Mononuclear cell (primary cell): Measurements from ENCODE around the gene ASMTL. TPM values are rescaled to one million over a fixed set of nuclear protein-coding genes. Genes with fewer than 3 reads are reported as not detected.
A peak's percentile ranks its signal among the peaks of the same experiment; 100 is the strongest.

Experiments
- H3K27me3 ChIP-seq: 2 replicates; pipeline ENCODE4 v1.6.0; 2011; ENCODE audit warnings: low read length, control low read depth; ENCODE audit not compliant: insufficient read depth
- H3K4me1 ChIP-seq: 2 replicates; pipeline ENCODE4 v1.5.1; 2011; ENCODE audit warnings: mild to moderate bottlenecking, low read length, control low read depth; ENCODE audit not compliant: insufficient read depth
- H3K4me3 ChIP-seq: 2 replicates; pipeline ENCODE4 v1.5.1; 2011; ENCODE audit warnings: mild to moderate bottlenecking, low read length, moderate library complexity
- H3K9me3 ChIP-seq: 2 replicates; pipeline ENCODE4 v1.5.1; 2011; ENCODE audit warnings: low read depth, mild to moderate bottlenecking, control low read depth, low read length
- total RNA-seq: library from RNA; depleted of rRNA; stranded (reverse); fragments of >200 nt; gene quantifications from one replicate; pipeline ENCODE4 v1.2.3, GENCODE V29; 2012

The ASMTL gene
- total RNA-seq, 1 donor, result 12.7 TPM

DNA sequence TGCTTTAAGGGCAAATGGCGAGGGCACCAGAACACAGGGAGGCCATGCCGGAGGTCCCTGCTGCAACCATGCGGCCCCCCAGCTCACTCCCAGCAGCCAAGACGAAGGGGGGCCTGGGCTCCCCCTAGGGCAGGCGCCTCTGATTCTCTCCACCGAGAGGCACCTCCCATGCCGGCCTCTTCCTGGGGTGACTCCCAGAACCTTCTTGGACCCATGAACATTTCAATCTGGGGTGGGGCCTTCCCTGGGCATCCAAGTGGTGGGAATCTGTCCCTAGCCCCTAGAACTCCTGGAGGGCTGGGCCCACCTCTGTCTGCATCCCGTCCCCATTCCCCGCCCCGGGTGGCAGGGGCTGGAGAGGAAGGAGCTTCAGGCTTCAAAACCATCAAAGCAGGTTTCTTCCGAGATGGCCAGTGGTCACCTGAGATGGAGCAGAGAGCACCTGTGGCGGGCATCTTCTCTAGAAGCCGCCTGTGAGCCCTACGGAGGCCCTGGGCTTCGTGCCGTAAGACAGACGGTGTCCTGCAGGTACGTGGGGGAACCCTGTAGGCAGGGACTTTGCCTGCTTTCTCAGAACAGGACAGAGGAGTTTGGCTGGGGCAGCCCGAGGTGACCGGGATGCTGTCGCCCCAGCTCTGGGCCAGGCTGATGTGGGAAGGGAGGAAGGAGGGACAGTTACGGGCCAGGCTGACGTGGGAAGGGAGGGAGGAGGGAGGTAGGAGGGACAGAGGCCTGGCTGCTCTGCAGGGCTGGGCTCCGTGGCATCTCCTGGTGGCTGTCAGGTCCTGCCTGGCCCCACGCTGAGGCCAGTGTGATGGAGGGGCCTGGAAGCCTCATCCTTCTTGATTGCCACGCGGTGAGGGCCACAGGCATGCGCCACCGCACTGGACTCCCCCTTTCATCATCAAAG, 54.0 kb downstream of the ASMTL start:
- Histone ChIP-seq H3K9me3 (no peaks in the 10 kb centered on the region), H3K4me1 (no peaks in the 10 kb centered on the region), H3K4me3 (no peak overlapping the region), H3K27me3 (no peaks in the 10 kb centered on the region)

DNA sequence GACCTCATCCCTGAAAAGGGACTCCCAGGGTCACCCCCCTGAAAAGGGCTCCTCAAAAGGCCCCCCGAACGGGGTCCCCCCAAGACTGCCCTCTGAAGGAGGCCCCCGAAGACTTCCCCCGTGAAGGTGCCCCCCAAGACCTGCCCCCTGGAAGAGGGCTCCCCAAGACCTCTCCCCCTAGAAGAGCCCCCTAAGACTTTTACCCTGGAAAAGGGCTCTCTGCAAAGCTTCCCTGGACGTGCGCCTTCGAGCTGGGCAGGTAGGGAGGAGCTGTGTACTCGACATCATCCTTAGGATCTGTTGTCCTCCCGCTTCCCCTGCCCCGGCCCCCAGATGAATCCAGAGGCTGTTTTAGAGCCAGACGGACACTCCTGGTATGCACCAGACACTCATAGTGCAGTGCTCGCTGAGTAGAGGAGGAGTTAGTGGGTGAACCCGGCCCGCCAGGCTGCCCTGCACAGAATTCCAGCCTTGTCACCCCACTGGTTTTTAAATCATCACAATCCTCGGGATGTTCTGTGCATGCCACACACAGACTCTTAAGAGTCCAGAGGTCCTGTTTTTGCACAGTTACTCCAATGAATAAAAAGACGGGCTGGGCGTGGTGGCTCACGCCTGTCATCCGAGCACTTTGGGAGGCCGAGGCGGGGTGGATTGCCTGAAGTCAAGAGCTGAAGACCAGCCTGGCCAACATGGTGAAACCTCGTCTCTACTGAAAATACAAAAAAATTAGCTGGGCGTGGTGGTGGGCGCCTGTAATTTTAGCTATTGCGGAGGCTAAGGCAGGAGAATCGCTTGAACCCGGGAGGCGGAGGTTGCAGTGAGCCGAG, 55.1 kb downstream of the ASMTL start:
- Histone ChIP-seq H3K4me1 (peaks cover 7% of the 10 kb centered on the region), H3K27me3 (no peaks in the 10 kb centered on the region), H3K9me3 (no peaks in the 10 kb centered on the region), H3K4me3 (no peak overlapping the region)

DNA sequence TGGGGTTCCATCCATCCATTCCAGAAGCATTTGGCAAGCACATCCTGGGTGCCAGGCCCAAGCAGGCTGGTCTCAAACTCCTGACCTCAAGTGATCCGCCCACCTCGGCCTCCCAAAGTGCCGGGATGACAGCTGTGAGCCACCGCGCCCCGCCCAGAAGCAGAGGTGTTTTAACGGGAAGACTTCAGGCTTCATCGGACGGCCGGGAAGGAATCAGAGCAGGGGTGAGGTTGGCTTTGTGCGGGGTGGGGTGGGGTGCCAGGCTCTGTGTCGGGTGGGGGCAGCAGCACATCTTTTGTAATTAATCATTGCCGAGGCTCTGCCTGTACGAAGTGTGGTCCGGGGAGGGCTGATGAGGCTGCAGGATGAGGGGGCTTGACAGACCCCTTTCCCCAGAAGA, 55.7 kb downstream of the ASMTL start:
- H3K4me1 ChIP-seq, result peaks cover 7% of the 10 kb centered on the region

DNA sequence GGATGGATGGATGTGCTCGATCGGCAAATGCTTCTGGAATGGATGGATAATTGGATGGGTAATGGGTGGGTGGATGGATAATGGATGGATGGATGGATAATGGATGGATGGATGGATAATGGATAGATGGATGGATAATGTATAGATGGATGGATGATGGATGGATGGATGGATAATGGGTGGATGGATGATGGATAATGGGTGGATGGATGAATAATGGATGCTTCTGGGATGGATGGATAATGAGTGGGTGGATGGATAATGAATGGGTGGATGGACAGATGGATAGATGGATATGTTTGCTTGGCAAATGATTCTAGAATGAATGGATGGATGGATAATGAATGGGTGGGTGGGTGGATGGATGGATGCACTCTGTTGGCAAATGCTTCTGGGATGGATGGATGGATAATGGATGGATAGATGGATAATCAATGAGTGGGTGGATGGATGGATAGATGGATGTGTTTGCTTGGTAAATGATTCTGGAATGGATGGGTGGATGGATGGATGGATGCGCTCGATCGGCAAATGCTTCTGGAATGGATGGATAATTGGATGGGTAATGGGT, 57.0 kb downstream of the ASMTL start:
- Histone ChIP-seq H3K4me1 (peaks cover 14% of the 10 kb centered on the region), H3K27me3 (no peaks in the 10 kb centered on the region), H3K4me3 (no peak overlapping the region), H3K9me3 (no peaks in the 10 kb centered on the region)

More for the DNA sequence above, 55.7 kb downstream of the ASMTL start:
- Histone ChIP-seq H3K27me3 (no peaks in the 10 kb centered on the region), H3K4me3 (no peak overlapping the region), H3K9me3 (no peaks in the 10 kb centered on the region)

DNA sequence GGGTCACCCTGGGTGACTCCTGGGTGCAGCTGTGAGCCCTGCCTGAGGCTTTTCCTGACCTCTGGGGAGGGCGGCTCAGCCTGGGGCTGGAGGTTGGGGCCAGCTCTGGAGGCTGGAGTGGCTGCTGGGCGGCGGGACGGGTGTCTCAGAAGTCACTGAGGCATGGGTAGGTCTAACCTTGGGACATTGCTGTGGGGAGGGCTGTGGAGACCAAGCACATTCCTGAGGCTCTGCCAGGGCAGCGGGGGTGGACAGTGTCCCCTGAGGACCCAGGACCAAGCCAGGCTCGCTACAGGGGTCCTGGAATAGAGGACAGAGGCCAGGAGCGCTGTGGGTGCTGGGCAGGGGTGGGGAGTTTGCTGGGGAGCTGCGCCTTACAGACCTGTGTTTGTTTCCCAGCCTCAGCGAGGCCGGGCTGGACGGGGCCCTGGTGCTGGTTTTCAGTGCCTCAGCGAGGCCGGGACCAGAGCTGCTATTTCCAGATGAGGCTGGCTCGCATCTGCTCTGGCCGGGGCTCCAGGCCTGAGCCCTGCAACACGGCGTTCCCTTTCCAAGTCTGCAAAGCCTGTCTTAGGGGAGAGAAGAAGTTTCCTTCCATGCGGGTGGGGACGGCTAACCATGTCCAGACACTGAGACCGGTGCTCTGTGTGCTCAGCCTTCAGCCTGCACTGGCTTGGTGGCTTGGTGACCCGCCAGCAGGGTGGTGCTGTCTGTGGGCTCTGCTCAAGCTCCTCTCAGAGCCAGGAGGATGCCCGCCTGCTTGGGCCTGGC, 57.8 kb downstream of the ASMTL start:
- no peaks in the 10 kb centered on the region for H3K9me3 ChIP-seq
- peaks cover 22% of the 10 kb centered on the region for H3K4me1 ChIP-seq
- no peaks in the 10 kb centered on the region for H3K27me3 ChIP-seq
- no peak overlapping the region for H3K4me3 ChIP-seq

DNA sequence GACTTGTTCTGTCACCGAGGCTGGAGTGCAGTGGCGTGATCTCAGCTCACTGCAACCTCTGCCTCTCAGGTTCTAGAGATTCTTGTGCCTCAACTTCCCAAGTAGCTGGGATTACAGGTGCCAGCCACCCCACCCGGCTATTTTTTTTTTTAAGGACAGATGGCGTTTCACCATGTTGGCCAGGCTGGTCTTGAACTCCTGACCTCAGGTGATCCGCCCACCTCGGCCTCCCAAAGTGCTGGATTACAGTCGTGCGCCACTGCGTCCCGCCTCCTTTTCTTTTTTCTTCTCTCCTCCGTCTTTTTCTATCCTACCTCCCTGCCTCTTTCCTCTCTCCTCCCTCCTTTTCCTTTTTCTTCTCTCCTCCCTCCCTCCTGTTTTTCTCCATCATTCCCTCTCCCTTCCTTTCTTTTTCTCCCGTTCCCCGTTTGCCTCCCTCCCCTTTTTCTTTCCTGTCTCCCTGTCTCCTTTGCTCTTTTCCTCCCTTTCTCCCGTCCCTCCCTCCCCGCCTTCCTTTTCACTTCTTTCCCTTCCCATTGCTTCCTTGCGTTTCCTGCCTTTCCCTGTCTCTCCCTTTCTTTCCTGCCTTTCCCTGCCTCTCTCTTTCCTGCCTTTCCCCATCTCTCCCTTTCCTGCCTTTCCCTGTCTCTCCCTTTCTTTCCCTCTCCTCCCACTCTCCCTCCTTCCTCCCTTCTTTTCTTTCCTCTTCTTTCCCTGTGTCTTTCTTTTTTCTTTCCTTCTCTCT, 58.7 kb downstream of the ASMTL start:
- H3K9me3 ChIP-seq, result no peaks in the 10 kb centered on the region
- no peaks in the 10 kb centered on the region for H3K27me3 ChIP-seq
- H3K4me3 ChIP-seq, result no peak overlapping the region

DNA sequence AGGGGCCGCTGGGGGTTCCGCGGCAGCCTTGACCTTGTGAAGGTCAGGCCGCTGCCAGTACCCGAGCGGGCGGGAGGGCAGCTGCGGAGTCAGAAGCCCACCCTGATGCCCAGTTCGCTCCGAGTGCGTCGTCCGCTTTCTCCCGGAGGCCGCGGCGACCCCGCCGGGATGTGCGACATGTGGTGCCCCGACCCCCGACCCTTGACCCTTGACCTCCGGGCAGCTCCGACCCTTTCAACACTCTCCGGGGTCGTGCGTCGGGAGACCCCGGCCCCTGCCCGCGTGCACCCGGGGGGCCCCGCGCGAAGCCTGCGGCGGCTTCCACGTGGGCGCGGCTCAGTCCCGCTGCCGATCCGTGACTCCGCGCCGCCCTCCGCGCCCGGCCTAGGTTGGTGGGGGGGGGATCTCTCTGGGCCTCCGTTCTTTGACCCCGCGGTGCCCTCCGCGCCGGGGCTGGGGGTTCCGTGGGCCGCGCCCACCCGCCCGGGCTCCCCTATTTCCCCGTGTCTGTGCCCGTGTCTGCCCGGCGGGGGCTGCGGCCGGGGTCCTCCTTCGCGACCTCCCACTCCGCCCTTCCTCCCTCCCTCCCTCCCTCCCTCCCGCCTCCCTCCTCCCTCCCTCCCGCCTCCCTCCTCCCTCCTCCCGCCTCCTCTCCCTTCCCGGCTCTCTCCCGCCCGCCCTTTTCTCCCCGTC, 60.2 kb downstream of the ASMTL start:
- Histone ChIP-seq H3K4me1 (peaks cover 41% of the 10 kb centered on the region), H3K27me3 (no peaks in the 10 kb centered on the region), H3K9me3 (no peaks in the 10 kb centered on the region), H3K4me3 (peak overlapping the region; percentile 98)

More for the DNA sequence above, 58.7 kb downstream of the ASMTL start:
- H3K4me1 ChIP-seq, result peaks cover 29% of the 10 kb centered on the region

DNA sequence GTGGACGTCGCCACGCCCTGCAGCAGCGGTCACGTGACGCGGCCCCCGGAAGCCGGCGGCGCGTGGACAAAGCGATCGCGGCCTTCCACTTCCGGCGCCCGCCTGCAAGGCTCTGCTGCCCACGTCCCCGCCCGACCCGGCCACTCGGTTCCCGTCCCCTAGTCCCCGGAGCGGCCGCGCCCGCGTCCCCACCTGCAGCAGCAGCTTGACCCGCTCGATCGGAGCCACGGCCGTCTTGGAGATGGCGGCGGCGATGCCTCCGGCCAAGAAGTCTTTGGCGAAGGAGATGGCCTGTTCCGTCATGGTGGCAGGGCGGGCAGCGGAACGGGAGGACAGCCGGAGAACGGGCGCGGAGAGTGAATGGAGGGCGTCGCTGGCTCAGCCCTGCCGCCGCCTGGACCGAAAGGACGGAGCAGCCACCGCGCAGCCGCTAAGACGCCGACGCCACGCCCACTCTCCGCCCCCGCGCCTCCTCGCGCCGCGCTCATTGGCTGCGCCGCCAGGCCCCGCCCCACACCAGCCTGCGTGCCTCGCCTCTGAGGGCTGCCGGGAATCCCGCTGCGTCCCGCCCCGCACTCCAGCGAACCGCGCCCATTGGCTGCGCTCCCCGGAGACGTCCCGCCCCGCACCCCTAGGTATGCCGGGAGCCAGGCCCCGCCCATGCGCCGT, 60.9 kb downstream of the ASMTL start, which contains the start of gene SLC25A6:
Gene SLC25A6 (minus strand): TSS at position 407 of the 669 bp plus-strand sequence. CDS start 104 bp downstream, at position 303.
- H3K4me3 ChIP-seq, result peak within 1 kb of the TSS; percentile 98
- no peaks in the 10 kb centered on the region for H3K27me3 ChIP-seq
- no peaks in the 10 kb centered on the region for H3K9me3 ChIP-seq
- peaks cover 41% of the 10 kb centered on the region for H3K4me1 ChIP-seq

DNA sequence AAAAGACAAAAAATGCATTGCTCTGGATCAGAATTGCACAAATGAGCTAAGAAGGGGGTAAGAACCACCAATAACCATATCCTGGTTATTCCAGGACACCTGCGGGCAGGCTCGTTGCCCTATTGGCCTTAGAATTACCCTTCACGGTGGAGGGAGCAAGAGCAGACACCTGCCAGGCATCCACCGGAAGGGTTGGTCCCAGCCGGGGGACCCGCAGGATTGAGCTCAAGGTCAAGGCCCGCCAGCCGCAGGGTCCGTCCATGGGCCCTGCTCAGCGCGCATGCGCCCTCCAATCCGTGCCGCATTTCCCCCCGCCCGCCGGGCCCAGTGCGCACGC, 61.4 kb downstream of the ASMTL start:
- Histone ChIP-seq H3K27me3 (no peaks in the 10 kb centered on the region), H3K4me3 (peak overlapping the region; percentile 98), H3K9me3 (no peaks in the 10 kb centered on the region), H3K4me1 (peaks cover 41% of the 10 kb centered on the region)

DNA sequence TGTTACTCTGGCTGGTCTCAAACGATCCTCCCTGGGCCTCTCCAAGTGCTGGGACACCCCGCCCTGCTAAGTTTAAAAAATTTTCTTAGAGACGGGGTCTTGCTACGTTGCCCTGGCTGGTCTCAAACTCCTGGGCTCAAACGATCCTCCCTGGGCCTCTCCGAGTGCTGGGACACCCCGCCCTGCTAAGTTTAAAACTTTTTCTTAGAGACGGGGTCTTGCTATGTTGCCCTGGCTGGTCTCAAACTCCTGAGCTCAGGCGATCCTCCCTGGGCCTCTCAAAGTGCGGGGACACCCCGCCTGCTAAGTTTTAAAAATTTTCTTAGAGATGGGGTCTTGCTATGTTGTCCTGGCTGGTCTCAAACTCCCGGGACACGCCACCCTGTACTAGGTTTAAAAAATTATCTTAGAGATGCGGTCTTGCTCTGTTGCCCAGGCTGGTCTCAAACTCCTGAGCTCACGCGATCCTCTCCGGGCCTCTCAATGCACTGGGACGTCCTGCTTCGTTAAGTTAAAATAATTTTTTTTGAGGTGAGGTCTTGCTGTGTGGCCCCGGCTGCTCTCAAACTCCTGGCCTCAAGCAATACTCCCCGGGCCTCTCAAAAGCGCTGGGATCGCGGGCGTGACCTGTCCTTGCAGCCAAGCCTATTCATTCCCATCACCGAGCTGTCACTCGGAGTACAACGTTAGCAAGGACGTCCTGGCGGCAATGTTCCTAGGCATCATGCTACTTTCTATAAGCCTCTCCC, 61.9 kb downstream of the ASMTL start:
- H3K4me1 ChIP-seq, result peaks cover 41% of the 10 kb centered on the region
- no peaks in the 10 kb centered on the region for H3K9me3 ChIP-seq
- H3K4me3 ChIP-seq, result peak overlapping the region; percentile 98
- H3K27me3 ChIP-seq, result no peaks in the 10 kb centered on the region

DNA sequence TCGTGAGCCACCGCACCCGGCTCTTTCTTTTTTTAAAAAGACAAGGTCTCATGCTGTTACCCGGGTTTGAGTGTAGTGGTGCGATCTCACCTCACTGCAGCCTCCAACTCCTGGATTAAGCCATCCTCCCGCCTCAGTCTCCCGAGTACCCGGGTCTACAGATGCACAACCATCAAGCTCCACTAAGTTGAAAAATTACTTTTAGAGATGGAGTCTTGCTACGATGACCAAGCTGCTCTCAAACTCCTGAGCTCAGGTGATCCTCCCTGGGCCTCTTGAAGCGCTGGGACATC, 62.8 kb downstream of the ASMTL start:
- peaks cover 41% of the 10 kb centered on the region for H3K4me1 ChIP-seq
- H3K27me3 ChIP-seq, result no peaks in the 10 kb centered on the region
- no peaks in the 10 kb centered on the region for H3K9me3 ChIP-seq
- no peak overlapping the region for H3K4me3 ChIP-seq

DNA sequence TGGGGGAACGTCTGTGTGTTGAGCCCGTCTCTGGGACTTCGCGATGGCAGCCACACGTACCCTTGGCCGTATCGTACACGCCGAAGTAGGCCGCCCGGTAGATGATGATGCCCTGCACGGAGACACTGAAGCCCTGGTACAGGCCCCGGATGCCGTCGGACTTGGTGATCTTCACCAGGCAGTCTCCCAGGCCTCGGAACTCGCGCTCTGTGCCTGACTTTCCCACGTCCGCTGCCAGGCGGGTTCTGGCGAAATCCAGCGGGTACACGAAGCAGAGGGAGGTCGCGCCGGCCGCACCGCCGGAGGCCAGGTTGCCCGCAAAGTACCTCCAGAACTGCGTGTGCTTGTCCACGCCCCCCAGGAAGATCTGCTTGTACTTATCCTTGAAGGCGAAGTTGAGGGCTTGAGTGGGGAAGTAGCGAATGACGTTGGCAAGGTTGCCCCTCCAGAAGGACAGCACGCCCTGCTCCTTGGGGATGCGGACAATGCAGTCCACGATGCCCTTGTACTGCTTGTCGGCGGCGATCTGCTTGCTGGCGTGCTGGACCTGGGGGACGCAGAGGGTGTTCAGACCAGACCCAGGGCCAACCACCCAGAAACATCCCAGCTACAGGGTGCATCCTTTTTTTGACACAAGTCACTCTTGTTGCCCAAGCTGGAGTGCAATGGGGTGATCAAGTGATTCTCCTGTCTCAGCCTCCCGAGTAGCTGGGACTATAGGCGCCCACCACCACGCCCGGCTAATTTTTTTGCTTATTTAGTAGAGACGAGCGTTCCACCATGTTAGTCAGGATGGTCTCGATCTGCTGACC, 63.3 kb downstream of the ASMTL start:
- H3K27me3 ChIP-seq, result no peaks in the 10 kb centered on the region

More for the DNA sequence above, 63.3 kb downstream of the ASMTL start:
- H3K9me3 ChIP-seq, result no peaks in the 10 kb centered on the region
- H3K4me1 ChIP-seq, result peaks cover 41% of the 10 kb centered on the region
- H3K4me3 ChIP-seq, result no peak overlapping the region
